GM12801 (cell line): ENCODE data around the gene RASSF7.

Experiments
- TF ChIP-seq, protein P1 (sequence below): IDR thresholded peaks from one replicate; pipeline ENCODE4 v1.5.1; 2011; ENCODE audit warnings: control low read depth; ENCODE audit not compliant: insufficient read length; ENCODE audit errors: extremely low read depth

Gene RASSF7

DNA sequence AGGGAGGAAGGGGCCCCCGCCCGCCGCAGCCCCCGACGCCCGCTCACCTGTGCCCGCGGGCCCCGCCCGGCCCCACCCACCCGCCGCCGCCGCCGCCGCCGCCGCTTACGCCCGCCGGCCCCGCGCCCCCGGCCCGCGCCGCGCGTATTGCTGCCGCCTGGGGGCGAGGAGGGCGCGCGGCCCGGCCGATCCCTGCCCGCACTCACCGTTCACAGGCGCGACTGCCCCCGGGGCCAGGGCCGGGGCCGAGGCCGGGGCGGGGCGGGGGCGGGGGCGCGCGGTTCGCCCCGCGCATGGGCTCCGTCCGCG, 25.6 kb upstream of the RASSF7 start:
- TF ChIP-seq, protein P1, sequence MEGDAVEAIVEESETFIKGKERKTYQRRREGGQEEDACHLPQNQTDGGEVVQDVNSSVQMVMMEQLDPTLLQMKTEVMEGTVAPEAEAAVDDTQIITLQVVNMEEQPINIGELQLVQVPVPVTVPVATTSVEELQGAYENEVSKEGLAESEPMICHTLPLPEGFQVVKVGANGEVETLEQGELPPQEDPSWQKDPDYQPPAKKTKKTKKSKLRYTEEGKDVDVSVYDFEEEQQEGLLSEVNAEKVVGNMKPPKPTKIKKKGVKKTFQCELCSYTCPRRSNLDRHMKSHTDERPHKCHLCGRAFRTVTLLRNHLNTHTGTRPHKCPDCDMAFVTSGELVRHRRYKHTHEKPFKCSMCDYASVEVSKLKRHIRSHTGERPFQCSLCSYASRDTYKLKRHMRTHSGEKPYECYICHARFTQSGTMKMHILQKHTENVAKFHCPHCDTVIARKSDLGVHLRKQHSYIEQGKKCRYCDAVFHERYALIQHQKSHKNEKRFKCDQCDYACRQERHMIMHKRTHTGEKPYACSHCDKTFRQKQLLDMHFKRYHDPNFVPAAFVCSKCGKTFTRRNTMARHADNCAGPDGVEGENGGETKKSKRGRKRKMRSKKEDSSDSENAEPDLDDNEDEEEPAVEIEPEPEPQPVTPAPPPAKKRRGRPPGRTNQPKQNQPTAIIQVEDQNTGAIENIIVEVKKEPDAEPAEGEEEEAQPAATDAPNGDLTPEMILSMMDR: no peak

DNA sequence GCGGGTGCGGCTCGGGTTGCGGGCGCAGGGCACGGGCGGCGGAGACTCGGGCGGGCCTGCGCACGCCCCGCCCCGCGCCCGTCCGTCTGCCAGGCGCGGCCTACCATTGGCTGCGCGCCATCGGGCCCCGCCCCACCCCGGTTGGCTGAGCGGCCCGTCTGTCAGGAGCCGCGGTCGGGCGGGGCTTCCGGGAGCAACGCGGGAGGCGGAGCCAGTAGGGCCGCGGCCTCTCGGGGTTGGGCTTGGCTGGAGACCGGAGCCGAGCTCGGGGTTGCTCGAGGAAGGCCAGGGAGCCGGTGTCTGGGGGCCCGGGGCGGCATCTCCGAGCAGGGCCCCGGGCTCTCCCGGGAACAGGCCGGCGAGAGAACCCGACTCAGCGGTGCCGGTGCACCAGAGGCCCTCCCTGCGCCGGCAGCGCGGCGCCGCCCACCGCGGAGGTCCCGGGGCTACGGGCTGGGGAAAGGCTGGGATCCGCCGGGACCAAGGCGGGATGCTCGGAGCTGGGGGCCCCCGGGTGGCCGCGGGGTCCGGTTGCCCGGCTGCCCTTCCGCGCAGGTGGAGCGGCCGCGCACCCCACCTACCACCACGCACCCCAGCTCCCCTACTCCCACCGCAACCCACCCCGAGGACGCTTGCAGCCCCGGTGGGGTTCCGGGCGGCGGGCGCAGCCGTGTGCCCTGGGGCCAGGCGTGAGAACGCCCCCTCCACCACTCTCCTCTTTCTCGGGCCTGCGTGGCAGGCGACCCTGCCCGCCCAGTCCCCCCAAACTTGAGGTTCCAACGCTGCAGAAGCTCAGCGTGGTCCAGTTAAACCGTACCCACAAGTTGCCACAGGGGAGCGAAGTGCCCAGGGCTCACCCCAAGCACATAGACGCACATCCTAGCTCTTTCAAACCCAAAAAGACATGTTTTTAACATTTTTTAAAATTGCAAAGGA, 25.0 kb upstream of the RASSF7 start, which contains the start of gene HRAS:
Gene HRAS (minus strand): TSS at position 58 of the 936 bp plus-strand sequence.
- TF ChIP-seq, protein P1: no peak

DNA sequence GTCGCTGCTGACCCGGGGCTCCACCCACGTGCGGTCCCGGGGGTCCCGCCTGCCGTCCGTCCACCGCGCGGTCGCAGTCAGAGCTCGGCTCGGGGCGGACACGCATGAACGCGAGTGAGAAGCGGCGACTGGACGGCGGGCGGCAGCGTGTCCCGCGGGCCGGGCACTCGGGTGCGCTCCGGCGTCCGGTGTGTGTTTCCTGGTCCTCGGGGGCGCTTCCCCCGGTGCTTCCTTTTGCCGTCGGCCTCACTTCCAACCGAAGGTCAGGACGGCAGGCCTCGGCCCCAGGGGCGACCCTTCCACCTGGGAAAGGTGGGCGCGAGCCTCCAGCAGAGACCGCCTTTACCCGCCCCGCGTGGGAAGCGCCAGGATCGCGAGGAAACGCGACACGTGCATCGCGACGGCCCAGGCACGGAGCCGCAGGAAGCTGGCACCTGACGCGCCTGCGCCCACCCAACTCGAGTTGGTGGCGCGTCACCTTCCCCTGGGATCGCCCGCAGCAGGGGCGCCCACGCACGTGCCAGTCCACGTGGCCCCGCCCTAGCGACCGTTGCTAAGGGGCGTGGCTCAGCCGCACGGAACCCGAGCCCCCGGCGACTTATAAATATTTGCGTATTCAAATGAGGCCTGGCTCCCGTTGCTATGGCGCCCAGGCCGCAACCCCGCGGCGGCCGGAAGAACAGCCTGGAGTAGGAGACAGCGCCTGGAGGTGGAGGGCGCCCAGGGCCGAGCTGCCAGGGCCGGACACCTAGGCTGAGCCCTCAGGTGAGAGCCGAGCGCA, 23.7 kb upstream of the RASSF7 start, which contains the start of gene LRRC56:
Gene LRRC56 (plus strand): TSS at position 687 of the 781 bp plus-strand sequence. CDS start 3,158 bp downstream, outside the sequence.
- TF ChIP-seq, protein P1: no peak

DNA sequence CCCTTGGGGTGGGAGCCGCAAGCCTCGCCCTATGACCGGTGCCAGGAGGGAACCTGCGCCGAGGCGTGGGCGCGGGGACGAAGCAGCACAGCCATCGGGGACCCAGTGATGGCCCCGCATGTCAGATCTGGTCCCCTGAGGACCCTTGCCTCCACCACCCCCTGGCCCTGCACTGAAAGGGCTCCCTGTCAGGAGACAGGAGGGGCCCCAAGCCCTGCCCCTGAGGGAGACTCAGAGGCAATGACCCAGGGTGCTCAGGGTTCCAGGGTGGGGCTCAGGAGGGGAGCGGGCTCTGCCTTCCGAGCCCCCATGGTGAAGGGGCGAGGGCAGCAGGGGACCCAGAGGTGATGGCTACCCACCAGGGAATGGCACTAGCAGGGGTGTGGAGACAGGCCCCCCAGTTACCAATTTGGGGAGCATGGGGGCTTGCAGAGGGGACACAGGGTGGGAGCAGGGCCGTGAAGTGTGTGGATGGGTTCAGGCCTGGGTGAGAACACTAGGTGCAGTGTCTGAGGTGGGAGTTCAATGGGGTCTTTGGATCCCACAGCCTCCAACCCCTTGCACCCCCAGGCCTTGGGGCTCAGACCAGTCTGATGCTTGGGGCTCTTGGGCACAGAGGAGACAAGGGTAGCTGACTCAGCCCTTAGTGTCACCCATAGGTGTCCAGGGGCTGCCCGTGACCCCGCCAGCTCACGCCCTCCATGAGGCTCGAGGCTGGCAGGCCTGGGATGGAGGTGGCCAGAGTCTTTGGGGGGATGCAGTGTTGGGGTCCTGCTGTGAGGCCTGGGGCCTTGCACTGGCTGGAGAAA, 22.9 kb upstream of the RASSF7 start:
- TF ChIP-seq, protein P1: no peak

DNA sequence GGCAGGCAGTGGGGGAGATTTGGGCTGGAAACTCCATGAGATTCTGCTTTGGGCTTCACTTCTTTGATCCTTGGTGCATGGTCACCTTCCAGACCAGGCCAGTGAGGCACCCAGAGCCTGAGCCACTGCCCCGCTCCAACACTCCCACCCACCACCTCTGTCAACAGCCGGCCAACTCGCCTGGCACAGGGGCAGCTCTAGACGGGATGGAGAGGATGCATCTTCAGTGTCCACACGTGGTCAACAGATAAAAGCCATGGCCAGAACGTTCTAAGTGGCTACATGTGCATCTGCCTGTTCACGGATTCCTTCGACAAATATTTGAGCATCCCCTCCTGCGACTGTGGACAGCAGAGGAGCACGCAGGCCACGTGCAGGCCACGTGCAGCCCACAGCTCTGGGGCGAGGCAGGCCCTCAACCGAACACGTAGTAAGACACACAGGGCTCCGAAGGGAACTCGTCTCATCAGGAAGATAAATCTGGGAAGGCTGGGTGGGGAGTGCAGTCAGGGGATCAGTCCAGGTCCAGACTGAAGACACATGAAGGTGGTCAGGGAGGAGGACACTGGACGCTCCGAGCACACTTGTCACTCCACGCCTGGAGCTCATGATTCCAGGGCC, 22.2 kb upstream of the RASSF7 start:
- TF ChIP-seq, protein P1: no peak

DNA sequence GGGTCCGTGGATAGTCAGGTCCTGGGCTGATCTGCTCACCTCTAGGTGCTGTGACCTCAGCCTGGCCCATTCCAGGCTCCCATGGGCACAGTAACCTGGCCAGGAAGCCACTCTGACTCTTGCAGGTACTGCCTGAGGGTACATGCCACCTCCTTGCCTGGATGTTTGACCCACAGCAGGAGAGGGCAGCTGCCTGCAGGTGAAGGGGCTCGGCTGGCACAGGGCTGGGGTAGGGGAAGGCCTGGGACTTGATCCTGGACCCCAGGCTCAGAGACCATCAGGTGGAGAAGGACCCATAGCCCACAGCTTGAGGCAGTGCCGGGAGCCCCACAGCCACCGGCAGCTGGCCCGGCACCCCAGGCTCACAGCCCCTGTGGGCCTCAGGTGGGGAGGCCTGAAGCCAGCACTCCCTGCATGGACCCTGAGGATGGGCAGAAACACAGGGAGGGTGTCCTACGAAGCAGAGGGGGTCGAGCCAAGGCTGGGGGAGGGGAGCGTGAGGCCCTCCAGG, 20.7 kb upstream of the RASSF7 start:
- TF ChIP-seq, protein P1: no peak
